Astrocyte of the spinal cord (primary cell): Measurements from ENCODE around the gene MTURN.

Experiments used
- DNase-seq: peaks from one replicate; pipeline ENCODE4 v3.0.0; 2011; ENCODE audit warnings: low read depth, low spot score
- H3K4me3 ChIP-seq: 2 replicates; pipeline ENCODE4 v1.5.1; 2011; ENCODE audit warnings: low read depth, mild to moderate bottlenecking, low read length, moderate library complexity
- in situ Hi-C: cut with HindIII; loops from 2 replicates; pipeline ENCODE4 v1.10.0; 2017; ENCODE audit warnings: low sequenced_read_pairs
- TF ChIP-seq, protein P1 (sequence below): IDR thresholded peaks from 2 replicates; pipeline ENCODE4 v1.5.1; 2012; ENCODE audit warnings: low read depth, mild to moderate bottlenecking, low read length, inconsistent platforms

Gene MTURN

DNA sequence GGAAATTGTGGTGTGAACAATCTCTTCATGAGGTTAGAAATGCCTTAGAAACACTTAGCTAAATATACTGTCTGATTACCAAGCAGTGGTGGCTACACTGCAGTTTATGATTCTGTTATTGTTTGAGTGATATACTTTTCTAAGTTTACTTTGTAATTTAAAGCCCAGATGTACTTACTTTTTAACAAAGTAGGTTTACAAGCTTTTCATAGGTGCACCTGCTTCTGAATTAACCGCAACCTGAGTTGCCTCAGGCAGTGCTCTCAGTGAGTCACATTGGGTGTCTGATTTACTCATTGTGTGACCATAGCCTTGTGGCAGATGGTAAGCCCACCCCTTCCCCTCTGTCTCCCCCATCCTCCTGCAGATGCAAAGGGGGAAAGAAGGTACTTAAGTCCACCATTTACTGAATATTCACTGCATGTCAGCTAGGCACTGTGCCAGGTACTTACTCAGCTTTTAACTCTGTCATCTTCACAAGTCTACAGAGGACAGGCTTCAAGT is 9.0 kb downstream of the MTURN start:
- no peak overlapping the region for H3K4me3 ChIP-seq
- in situ Hi-C loops: no loop called here
- TF ChIP-seq, protein P1, sequence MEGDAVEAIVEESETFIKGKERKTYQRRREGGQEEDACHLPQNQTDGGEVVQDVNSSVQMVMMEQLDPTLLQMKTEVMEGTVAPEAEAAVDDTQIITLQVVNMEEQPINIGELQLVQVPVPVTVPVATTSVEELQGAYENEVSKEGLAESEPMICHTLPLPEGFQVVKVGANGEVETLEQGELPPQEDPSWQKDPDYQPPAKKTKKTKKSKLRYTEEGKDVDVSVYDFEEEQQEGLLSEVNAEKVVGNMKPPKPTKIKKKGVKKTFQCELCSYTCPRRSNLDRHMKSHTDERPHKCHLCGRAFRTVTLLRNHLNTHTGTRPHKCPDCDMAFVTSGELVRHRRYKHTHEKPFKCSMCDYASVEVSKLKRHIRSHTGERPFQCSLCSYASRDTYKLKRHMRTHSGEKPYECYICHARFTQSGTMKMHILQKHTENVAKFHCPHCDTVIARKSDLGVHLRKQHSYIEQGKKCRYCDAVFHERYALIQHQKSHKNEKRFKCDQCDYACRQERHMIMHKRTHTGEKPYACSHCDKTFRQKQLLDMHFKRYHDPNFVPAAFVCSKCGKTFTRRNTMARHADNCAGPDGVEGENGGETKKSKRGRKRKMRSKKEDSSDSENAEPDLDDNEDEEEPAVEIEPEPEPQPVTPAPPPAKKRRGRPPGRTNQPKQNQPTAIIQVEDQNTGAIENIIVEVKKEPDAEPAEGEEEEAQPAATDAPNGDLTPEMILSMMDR: no peak
- DNase-seq: peak; percentile 35

- no peak overlapping the region for H3K4me3 ChIP-seq
- in situ Hi-C loops: no loop called here
- TF ChIP-seq, protein P1: no peak
- DNase-seq: no peak
Observed at GRCh38 chr7:30144657-30145306, 10.0 kb downstream of the MTURN start.

- no peak overlapping the region for H3K4me3 ChIP-seq
- TF ChIP-seq, protein P1: no peak
- DNase-seq: no peak
- in situ Hi-C loops: no loop called here
Observed at GRCh38 chr7:30145426-30145970, 10.7 kb downstream of the MTURN start.

- DNase-seq: no peak
- no peak overlapping the region for H3K4me3 ChIP-seq
- TF ChIP-seq, protein P1: no peak
- in situ Hi-C loops: no loop called here
Observed at GRCh38 chr7:30146127-30146612, 11.4 kb downstream of the MTURN start.

- in situ Hi-C loops: no loop called here
- no peak for DNase-seq
- H3K4me3 ChIP-seq: no peak overlapping the region
- TF ChIP-seq, protein P1: no peak
Observed at GRCh38 chr7:30147223-30147622, 12.4 kb downstream of the MTURN start.

DNA sequence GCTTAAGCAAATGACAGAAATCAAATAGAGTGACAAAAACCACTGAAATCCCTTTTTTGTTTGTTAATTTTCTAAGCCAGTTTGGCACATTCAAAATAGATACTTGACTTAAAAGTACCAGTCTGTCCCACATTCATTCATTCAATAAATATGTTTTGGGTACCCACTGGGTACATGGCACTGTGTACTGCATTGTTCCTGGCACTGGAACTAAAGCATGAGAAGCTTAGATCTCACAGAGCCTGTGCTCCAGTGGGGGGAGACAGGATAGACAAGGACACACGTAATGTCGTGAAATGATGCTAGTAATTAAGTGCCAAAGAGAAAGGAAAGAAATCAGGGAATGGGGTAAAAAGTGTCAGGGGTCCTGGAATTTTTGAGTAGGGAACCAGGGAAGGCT is 13.0 kb downstream of the MTURN start:
- TF ChIP-seq, protein P1: no peak
- in situ Hi-C loops: no loop called here
- H3K4me3 ChIP-seq: no peak overlapping the region
- DNase-seq: no peak
